GM12878 (cell line): ENCODE results near the gene AP3B1. TPM values are rescaled to one million over a fixed set of nuclear protein-coding genes. Genes with fewer than 3 reads are reported as not detected.

Experiments used
- ATAC-seq: fragments of 200-7000 bp; cut with Tn5 transposase; 3 replicates; pipeline ENCODE4 v1.9.1; 2020; ENCODE audit warnings: mild to moderate bottlenecking, moderate library complexity
- BruUV-seq: library from RNA; stranded (reverse); fragments of 400-500 nt; replicated peaks from 2 replicates; lab custom pipeline; 2021; lab: Mats Ljungman, UMichigan
- CTCF ChIA-PET: fragments of 300-600 bp; sonication (Branson Sonifier 250); formaldehyde crosslinking; extraction: SDS; loops from one replicate; lab custom pipeline; 2021; ENCODE audit warnings: inconsistent platforms; lab: Yijun Ruan, JAX
- POLR2A ChIA-PET: fragments of 350-600 bp; formaldehyde crosslinking; extraction: SDS; loops from one replicate; lab custom pipeline; 2021; ENCODE audit warnings: inconsistent platforms; lab: Charles Lee
- RAD21 ChIA-PET: fragments of 300-600 bp; sonication (Branson Sonifier 250); formaldehyde crosslinking; loops from one replicate; lab custom pipeline; 2023; ENCODE audit warnings: antibody characterized with exemption; ENCODE audit not compliant: unreplicated experiment; lab: Charles Lee
- SMC1A ChIA-PET: fragments of 300-600 bp; sonication (Branson Sonifier 250); formaldehyde crosslinking; loops from one replicate; lab custom pipeline; 2023; ENCODE audit not compliant: unreplicated experiment, uncharacterized antibody; lab: Charles Lee
- DNase-seq: peaks from one replicate; pipeline ENCODE4 v3.0.0-alpha.2; 2011; ENCODE audit warnings: low read depth, low spot score
- FAIRE-seq: peaks from 3 replicates; lab custom pipeline; 2011; peaks lifted over from hg19 to GRCh38; lab: Jason Lieb, UNC
- H2AFZ ChIP-seq: 2 replicates; pipeline ENCODE4 v1.6.0; 2011; ENCODE audit warnings: low read depth, low read length, control low read depth; ENCODE audit not compliant: control insufficient read depth
- H3K27ac ChIP-seq: 2 replicates; pipeline ENCODE4 v1.5.1; 2011; ENCODE audit warnings: control low read depth; ENCODE audit not compliant: control insufficient read depth, insufficient read depth
- H3K27me3 ChIP-seq, 2 experiments: replicated peaks in 1 of 2; 2 replicates each; pipeline versions ENCODE4 v1.6.0 to v1.6.1; 2011; ENCODE audit warnings: low read length in 1 of 2; ENCODE audit not compliant: control insufficient read depth in 2 of 2, insufficient read depth in 2 of 2
- H3K36me3 ChIP-seq, 2 experiments: 2 replicates each; pipeline ENCODE4 v1.5.1; 2011; ENCODE audit warnings: low read length in 1 of 2; ENCODE audit not compliant: control insufficient read depth in 2 of 2, insufficient read depth in 2 of 2
- H3K4me1 ChIP-seq: 2 replicates; pipeline ENCODE4 v1.6.1; 2011; ENCODE audit warnings: mild to moderate bottlenecking, low read length, moderate library complexity, mixed read lengths; ENCODE audit not compliant: control insufficient read depth, insufficient read depth
- H3K4me2 ChIP-seq: 2 replicates; pipeline ENCODE4 v1.6.0; 2011; ENCODE audit warnings: control low read depth; ENCODE audit not compliant: control insufficient read depth, insufficient read depth
- H3K4me3 ChIP-seq: fragments of 200-600 bp; sonication (generic); 2 replicates; pipeline ENCODE4 v1.5.1; 2016
- H3K79me2 ChIP-seq: 2 replicates; pipeline ENCODE4 v1.6.0; 2011; ENCODE audit warnings: low read length; ENCODE audit not compliant: control insufficient read depth, insufficient read depth
- H3K9ac ChIP-seq: 2 replicates; pipeline ENCODE4 v1.8.0; 2011; ENCODE audit warnings: low read length, control low read depth, mixed read lengths; ENCODE audit not compliant: control insufficient read depth, insufficient read depth
- H3K9me3 ChIP-seq: replicated peaks from 3 replicates; pipeline ENCODE4 v1.5.1; 2011; ENCODE audit warnings: mild to moderate bottlenecking, low read length; ENCODE audit not compliant: control insufficient read depth, insufficient read depth
- H4K20me1 ChIP-seq: 2 replicates; pipeline ENCODE4 v1.6.0; 2011; ENCODE audit not compliant: control insufficient read depth, insufficient read depth
- CEBPB ChIP-seq, 2 experiments: fragments of 150-350 bp in 1 of 2; IDR thresholded peaks; 2 replicates each; pipeline ENCODE4 v1.6.1; 2012 to 2014; ENCODE audit warnings: low read depth in 2 of 2, low read length in 2 of 2, borderline replicate concordance in 1 of 2, inconsistent platforms in 1 of 2
- CEBPZ ChIP-seq: fragments of 150-350 bp; IDR thresholded peaks from 2 replicates; pipeline ENCODE4 v1.6.1; 2016; ENCODE audit warnings: low read depth, low read length
- CREM ChIP-seq: IDR thresholded peaks from 2 replicates; pipeline ENCODE4 v1.6.1; 2014; ENCODE audit warnings: antibody characterized with exemption, low read depth
- E2F8 ChIP-seq: fragments of 450-650 bp; IDR thresholded peaks from 2 replicates; pipeline ENCODE4 v1.6.1; 2018; ENCODE audit warnings: mild to moderate bottlenecking, low read depth, moderate library complexity; ENCODE audit not compliant: partially characterized antibody
- FOS ChIP-seq: IDR thresholded peaks from 3 replicates; pipeline ENCODE4 v1.6.1; 2011; ENCODE audit warnings: borderline replicate concordance; ENCODE audit not compliant: insufficient read length; ENCODE audit errors: extremely low read depth
- IRF3 ChIP-seq: fragments of 450-650 bp; IDR thresholded peaks from 2 replicates; pipeline ENCODE4 v1.6.1; 2014; ENCODE audit warnings: mild to moderate bottlenecking
- IRF4 ChIP-seq: IDR thresholded peaks from 2 replicates; pipeline ENCODE4 v1.6.1; 2011; ENCODE audit warnings: low read depth, low read length
- MLLT1 ChIP-seq: fragments of 450-650 bp; IDR thresholded peaks from 2 replicates; pipeline ENCODE4 v1.6.1; 2016; ENCODE audit warnings: mild to moderate bottlenecking
- NBN ChIP-seq: fragments of 450-650 bp; IDR thresholded peaks from 2 replicates; pipeline ENCODE4 v1.6.1; 2016
- PML ChIP-seq: IDR thresholded peaks from 2 replicates; pipeline ENCODE4 v1.6.1; 2012; ENCODE audit warnings: low read length, inconsistent platforms
- POLR2AphosphoS5 ChIP-seq: IDR thresholded peaks from 2 replicates; pipeline ENCODE4 v1.6.1; 2011; ENCODE audit warnings: mild to moderate bottlenecking, low read length, inconsistent platforms
- TCF7 ChIP-seq: IDR thresholded peaks from 2 replicates; pipeline ENCODE4 v1.6.1; 2014; ENCODE audit warnings: antibody characterized with exemption, borderline replicate concordance
- WGBS: methylation state at CpG from one replicate; pipeline ENCODE4 v1.1.6; 2016; ENCODE audit warnings: low lambda C conversion rate; ENCODE audit not compliant: insufficient replicate concordance, insufficient coverage; ENCODE audit errors: missing lambda C conversion rate; 5-methylcytosine and 5-hydroxymethylcytosine counted together
- in situ Hi-C: fragments of 300-500 bp; cut with MboI; formaldehyde crosslinking; loops from 9 replicates; pipeline ENCODE4 v1.14.3; 2018; ENCODE audit warnings: mixed read lengths
- intact Hi-C: fragments of 100-400 bp; cut with micrococcal nuclease; formaldehyde crosslinking; loops from one replicate; pipeline ENCODE4 v1.14.2; 2022; ENCODE audit not compliant: unreplicated experiment
- polyA plus RNA-seq, 11 experiments: library from polyadenylated mRNA; depleted of rRNA in 4 of 11; unstranded in 6 of 11; stranded (reverse) in 5 of 11; fragments of >200 nt; fragmentation: Nextera tagmentation in 4 of 11; fragmentation: Illumina TruSeq in 1 of 11; extraction: Ambion mirVana in 4 of 11; extraction: Trizol in 1 of 11; gene quantifications; 1 replicate in 1 of 11; 2 replicates in 10 of 11; pipeline versions ENCODE4 v1.2.1 to v1.2.3, GENCODE V29; 2011 to 2016; ENCODE audit warnings: inconsistent platforms in 2 of 11, missing spikeins in 2 of 11, low read depth in 1 of 11
- total RNA-seq, 4 experiments: library from RNA; depleted of rRNA in 3 of 4; stranded (reverse); fragments of >200 nt in 3 of 4; fragmentation: Illumina TruSeq in 1 of 4; extraction: Trizol in 1 of 4; gene quantifications; 2 replicates each; pipeline versions ENCODE4 v1.2.1 to v1.2.3, GENCODE V29; 2013 to 2021

AP3B1 gene
- total and polyA plus RNA-seq, 10 of the 15 experiments (the other 5 are each of a cell fraction or from before 2014, with no cell fraction given), result 30.9 to 70.8 (median 46.0) TPM

- TF ChIP-seq E2F8 (no peak), CREM (no peak)
Measured at GRCh38 chr5:77957931-77958521, 336.5 kb downstream of the AP3B1 start (continued).

- RAD21 ChIA-PET, result no interaction called here
- intact Hi-C loops, result no loop called here
- H3K9ac ChIP-seq, result no peak overlapping the region
- no peak for TF ChIP-seq CEBPB (IDR thresholded peaks at IDR 0.05; ENCODE audit: borderline replicate concordance in 1 of 2, low read depth in 2 of 2, low read length in 2 of 2)
- TF ChIP-seq IRF3, result no peak
- TF ChIP-seq CEBPZ, result no peak
- no peak for TF ChIP-seq NBN
- no peak for TF ChIP-seq PML
- no peak for TF ChIP-seq POLR2AphosphoS5
- TF ChIP-seq FOS, result no peak
- TF ChIP-seq MLLT1, result no peak
- no peak for TF ChIP-seq TCF7
- TF ChIP-seq IRF4, result no peak
Measured at GRCh38 chr5:77957516-77957915, 337.0 kb downstream of the AP3B1 start.

More at GRCh38 chr5:77957516-77957915, 337.0 kb downstream of the AP3B1 start:
- ChIA-PET CTCF (interaction anchor here (1.6 kb wide), 1 partner anchor 50 kb away, joined by 4 read pairs; no protein-coding TSS in a partner anchor), SMC1A (interaction anchor here (3.9 kb wide), 1 partner anchor 19 kb away, joined by 15 read pairs; no protein-coding TSS in a partner anchor), POLR2A (interaction anchor here (1.5 kb wide), 1 partner anchor 9 kb away, joined by 4 read pairs; no protein-coding TSS in a partner anchor)
- no TSS peak for BruUV-seq
- WGBS, result 70% methylated on average over 17 of the region's 20 CpGs
- no peaks in the 10 kb centered on the region for H3K27me3 ChIP-seq
- in situ Hi-C loops, result no loop called here
- no peak for FAIRE-seq
- peaks cover 6% of the 10 kb centered on the region for H3K4me1 ChIP-seq
- H3K4me2 ChIP-seq, result no peak overlapping the region
- H2AFZ ChIP-seq, result no peak overlapping the region
- DNase-seq, result no peak
- no peaks in the 10 kb centered on the region for H4K20me1 ChIP-seq
- no peaks in the 10 kb centered on the region for H3K36me3 ChIP-seq
- ATAC-seq, result no peak
- no peak overlapping the region for H3K27ac ChIP-seq
- H3K4me3 ChIP-seq, result no peak overlapping the region
- H3K9me3 ChIP-seq, result peaks cover 2% of the 10 kb centered on the region; the same call in 1 of the 3 replicates
- no peaks in the 10 kb centered on the region for H3K79me2 ChIP-seq
